Ovary (tissue), 9 donors: Measurements from ENCODE around the gene ABHD12. TPM values are rescaled to one million over a fixed set of nuclear protein-coding genes. Genes with fewer than 3 reads are reported as not detected.

Experiments
- DNase-seq, 5 donors: peaks; one replicate each; pipeline ENCODE4 v3.0.0-alpha.2; 2019 to 2020
- H3K27ac ChIP-seq, 2 donors: fragments of 200-600 bp; one replicate each; pipeline versions ENCODE4 v1.5.1 to v1.8.0; 2019 to 2022
- H3K27me3 ChIP-seq: fragments of 200-600 bp; one replicate; pipeline ENCODE4 v1.8.0; 2022
- H3K36me3 ChIP-seq: fragments of 200-600 bp; sonication (generic); one replicate; pipeline ENCODE4 v1.5.1; 2019
- H3K4me1 ChIP-seq: one replicate; pipeline ENCODE4 v1.8.1; 2013; ENCODE audit warnings: mild to moderate bottlenecking, moderate library complexity; ENCODE audit not compliant: insufficient read depth
- H3K4me3 ChIP-seq: fragments of 200-600 bp; sonication (generic); one replicate; pipeline ENCODE4 v1.5.1; 2017
- H3K9me3 ChIP-seq, 2 donors: fragments of 200-600 bp in 1 of 2; sonication (generic) in 1 of 2; one replicate each; pipeline versions ENCODE4 v1.5.1 to v1.8.1; 2013 to 2019; ENCODE audit warnings: mild to moderate bottlenecking in 1 of 2, moderate library complexity in 1 of 2
- CTCF ChIP-seq, 3 donors: fragments of 450-650 bp in 2 of 3; fragments of 200-600 bp in 1 of 3; IDR thresholded peaks; one replicate each; pipeline versions ENCODE4 v1.5.1 to v1.8.0; 2016 to 2022; ENCODE audit warnings: antibody characterized with exemption in 3 of 3, mild to moderate bottlenecking in 1 of 3
- EP300 ChIP-seq: sonication (generic); formaldehyde crosslinking; IDR thresholded peaks from one replicate; pipeline ENCODE4 v1.6.1; 2017; ENCODE audit warnings: antibody characterized with exemption
- POLR2A ChIP-seq: fragments of 450-650 bp; IDR thresholded peaks from one replicate; pipeline ENCODE4 v1.6.1; 2017; ENCODE audit warnings: antibody characterized with exemption, mild to moderate bottlenecking, moderate library complexity
- WGBS, 3 donors: extraction: QIAGEN DNeasy Blood & Tissue Kit in 1 of 3; methylation state at CpG; one replicate each; pipeline versions ENCODE4 v1.1.5 to v1.1.7; 2013 to 2017; 5-methylcytosine and 5-hydroxymethylcytosine counted together
- intact Hi-C, 4 donors: fragments of 100-400 bp; cut with DNase I; formaldehyde crosslinking; loops; one replicate each; pipeline versions ENCODE4 v1.11.0 to v1.15.1; 2022 to 2023
- polyA plus RNA-seq, 2 donors: library from polyadenylated mRNA; stranded (reverse); fragments of 200-250 nt in 1 of 2; fragments of 350-450 nt in 1 of 2; fragmentation: Illumina TruSeq in 1 of 2; extraction: RNeasy Lipid Tissue Mini Kit (QIAGEN cat#74804) in 1 of 2; gene quantifications; one replicate each; pipeline ENCODE4 v1.2.3, GENCODE V29; 2013 to 2014
- total RNA-seq, 7 donors: library from RNA; depleted of rRNA in 2 of 7; stranded (reverse); fragments of >200 nt in 2 of 7; fragmentation: NEBNext Ultra II Directional in 3 of 7; extraction: Animal tissue kit (Norgen Biotek cat#: 25700) in 3 of 7; gene quantifications; one replicate each; pipeline versions ENCODE4 v1.1.0 to v1.2.4, GENCODE V29; 2016 to 2023
- donor health status: DM: no; HTN: no; CAD: no; lungs with moderate emphysema.
- donor health status: DM: no; HTN: no; CAD: no.
- donor health status: Bipolar disorder and iron deficiency.
- donor health status: DM: yes; HTN: yes; CAD: no.
- donor health status: DM: no; HTN: no; CAD: no.
- donor health status: DM: yes; HTN: yes; CAD: no.

Gene ABHD12
- total and polyA plus RNA-seq, 9 donors, result 15.0 to 87.6 (median 37.6) TPM

- no peak for TF ChIP-seq EP300
- no peak for TF ChIP-seq CTCF (IDR thresholded peaks at IDR 0.05)
- TF ChIP-seq POLR2A, result no peak
- WGBS, 3 donors, result 91 to 95% (median 91%) methylated on average over 6 of the region's 6 CpGs
- Histone ChIP-seq H3K27me3 (no peaks in the 10 kb centered on the region), H3K27ac (no peak overlapping the region), H3K9me3 (no peaks in the 10 kb centered on the region), H3K36me3 (no peaks in the 10 kb centered on the region), H3K4me1 (no peaks in the 10 kb centered on the region), H3K4me3 (no peak overlapping the region)
- DNase-seq, result no peak
- intact Hi-C loops, result no loop called here
These were observed 44.3 kb downstream of the ABHD12 start for GRCh38 chr20:25346349-25346748.

GRCh38 chr20:25345721-25346120, 44.9 kb downstream of the ABHD12 start:
- Histone ChIP-seq H3K27me3 (no peaks in the 10 kb centered on the region), H3K4me1 (no peaks in the 10 kb centered on the region), H3K4me3 (no peak overlapping the region), H3K9me3 (no peaks in the 10 kb centered on the region), H3K36me3 (no peaks in the 10 kb centered on the region), H3K27ac (no peak overlapping the region)
- intact Hi-C loops, result no loop called here
- 84 to 93% (median 86%) methylated on average over 1 of the region's 1 CpG for WGBS, 3 donors
- no peak for TF ChIP-seq CTCF (IDR thresholded peaks at IDR 0.05)
- no peak for TF ChIP-seq POLR2A
- TF ChIP-seq EP300, result no peak
- DNase-seq, result no peak

- no peaks in the 10 kb centered on the region for H3K36me3 ChIP-seq
- H3K4me1 ChIP-seq, result no peaks in the 10 kb centered on the region
- no peaks in the 10 kb centered on the region for H3K9me3 ChIP-seq
- H3K27me3 ChIP-seq, result no peaks in the 10 kb centered on the region
- no peak overlapping the region for H3K4me3 ChIP-seq
- TF ChIP-seq CTCF (IDR thresholded peaks at IDR 0.05), result no peak
- TF ChIP-seq EP300, result no peak
- no peak for TF ChIP-seq POLR2A
- intact Hi-C loops, result no loop called here
- 94 to 95% (median 95%) methylated on average over 3 of the region's 3 CpGs for whole genome bisulfite sequencing, 3 donors
- DNase-seq, result no peak
- H3K27ac ChIP-seq, result no peak overlapping the region
These were observed 46.0 kb downstream of the ABHD12 start for GRCh38 chr20:25344634-25345033.

- WGBS, 3 donors, result 94 to 96% (median 96%) methylated on average over 9 of the region's 9 CpGs
- DNase-seq, result no peak
- no peak overlapping the region for H3K4me3 ChIP-seq
- H3K36me3 ChIP-seq, result no peaks in the 10 kb centered on the region
- H3K9me3 ChIP-seq, result no peaks in the 10 kb centered on the region
- H3K27me3 ChIP-seq, result no peaks in the 10 kb centered on the region
- TF ChIP-seq EP300 (no peak), CTCF (IDR thresholded peaks at IDR 0.05) (no peak), POLR2A (no peak)
- peaks cover 2% of the 10 kb centered on the region for H3K4me1 ChIP-seq
- intact Hi-C loops, result no loop called here
- H3K27ac ChIP-seq, result no peak overlapping the region
These were observed 48.6 kb downstream of the ABHD12 start for GRCh38 chr20:25341716-25342680.
